ENCODE data around the gene GDPGP1. TPM values are rescaled to one million over a fixed set of nuclear protein-coding genes. Genes with fewer than 3 reads are reported as not detected.

Gene GDPGP1
- total and polyA plus RNA-seq, 2 of the 4 experiments (the other 2 are of a cell fraction), result 2.3 to 4.1 TPM

GRCh38 chr15:90265271-90266060, 31.5 kb downstream of the GDPGP1 start, which contains the start of gene NGRN:
NGRN (plus strand) TSS chr15:90265672; CDS start chr15:90265713, 41 bp downstream.
- Histone ChIP-seq H4K8ac (ENCODE audit: low read depth in 2 of 2, low read length in 2 of 2) (peak within 1 kb of the TSS; percentile 96 to 100), H3K4me3 (ENCODE audit: insufficient read depth, low read depth, low read length) (peak within 1 kb of the TSS; percentile 90), H2BK20ac (ENCODE audit: low read depth, low read length) (0 out of 2 replicates have a peak within 1 kb of the TSS, but pooled peaks have one; percentile 20), H3K56ac (ENCODE audit: extremely low read depth, insufficient read depth, low read length) (peak within 1 kb of the TSS; percentile 99), H3K27ac (ENCODE audit: insufficient read depth, low read length) (peak within 1 kb of the TSS; percentile 96), H4K91ac (ENCODE audit: insufficient read depth, low read depth, low read length) (peak within 1 kb of the TSS; percentile 97), H2AFZ (replicated peaks; ENCODE audit: low read length, poor library complexity) (peak within 1 kb of the TSS; percentile 97), H2BK15ac (ENCODE audit: low read depth, low read length) (0 out of 3 replicates have a peak within 1 kb of the TSS, but pooled peaks have one; percentile 26), H3K9me1 (ENCODE audit: insufficient read depth, low read length) (peaks cover 11% of the 10 kb centered on the region), H2BK5ac (ENCODE audit: low read depth, low read length, poor library complexity, severe bottlenecking) (peak within 1 kb of the TSS; percentile 91), H3K4ac (ENCODE audit: low read depth, low read length) (peak within 1 kb of the TSS; percentile 96), H2AK9ac (replicated peaks; ENCODE audit: low read depth, low read length, poor library complexity) (peak within 1 kb of the TSS; percentile 96), H2BK120ac (ENCODE audit: low read depth, low read length) (peak within 1 kb of the TSS; percentile 75; the same call in 1 of the 2 replicates), H3K27me3 (ENCODE audit: control insufficient read depth, insufficient read depth, low read length) (no peaks in the 10 kb centered on the region), H4K5ac (ENCODE audit: low read depth, low read length) (peak within 1 kb of the TSS; percentile 98), H3K4me1 (ENCODE audit: control insufficient read depth, insufficient read depth, low read length) (peaks cover 7% of the 10 kb centered on the region), H2AK5ac (ENCODE audit: low read depth, low read length) (peak within 1 kb of the TSS; percentile 76), H3K23ac (ENCODE audit: low read depth, low read length) (peak within 1 kb of the TSS; percentile 95), H3K9me3 (ENCODE audit: control insufficient read depth, insufficient read depth, low read length) (no peaks in the 10 kb centered on the region), H3K79me1 (ENCODE audit: low read depth in 1 of 2, low read length in 2 of 2) (peaks cover 18 to 59% of the 10 kb centered on the region in 2 experiments), H3K4me2 (ENCODE audit: low read depth, low read length) (peak within 1 kb of the TSS; percentile 93), H3K18ac (ENCODE audit: low read depth, low read length) (peak within 1 kb of the TSS; percentile 93), H4K20me1 (ENCODE audit: insufficient read depth, low read length) (peaks cover 36% of the 10 kb centered on the region), H3K14ac (replicated peaks; ENCODE audit: low read depth, low read length) (peak within 1 kb of the TSS; percentile 96), H3K9ac (ENCODE audit: low read depth, low read length) (peak within 1 kb of the TSS; percentile 98), H3K36me3 (ENCODE audit: control insufficient read depth, insufficient read depth, low read length) (peaks cover 4% of the 10 kb centered on the region)
- CTCF ChIA-PET, result no interaction called here
- POLR2A ChIA-PET (ENCODE audit: unreplicated experiment), result interaction anchor here (0.6 kb wide), 2 partner anchors 50 to 138 kb away, joined by 7 to 13 read pairs; no protein-coding TSS in a partner anchor
- peak; percentile 88 for DNase-seq
- 1% methylated on average over 23 of the region's 59 CpGs; no CpG with 5 or more reads in 1 of the 2 experiments for WGBS, 2 experiments (ENCODE audit: extremely low coverage in 2 of 2, insufficient read length in 1 of 2)
- intact Hi-C loops (cut with micrococcal nuclease), result no loop called here
- in situ Hi-C loops (cut with MboI; ENCODE audit: low sequenced_read_pairs), result no loop called here
- dilution Hi-C loops (cut with HindIII; ENCODE audit: low sequenced_read_pairs, unreplicated experiment), result no loop called here
- BruUV-seq (replicated peaks), result no TSS peak
- ATAC-seq (ENCODE audit: low read depth), result peak; percentile 92
- TF ChIP-seq, protein P1, sequence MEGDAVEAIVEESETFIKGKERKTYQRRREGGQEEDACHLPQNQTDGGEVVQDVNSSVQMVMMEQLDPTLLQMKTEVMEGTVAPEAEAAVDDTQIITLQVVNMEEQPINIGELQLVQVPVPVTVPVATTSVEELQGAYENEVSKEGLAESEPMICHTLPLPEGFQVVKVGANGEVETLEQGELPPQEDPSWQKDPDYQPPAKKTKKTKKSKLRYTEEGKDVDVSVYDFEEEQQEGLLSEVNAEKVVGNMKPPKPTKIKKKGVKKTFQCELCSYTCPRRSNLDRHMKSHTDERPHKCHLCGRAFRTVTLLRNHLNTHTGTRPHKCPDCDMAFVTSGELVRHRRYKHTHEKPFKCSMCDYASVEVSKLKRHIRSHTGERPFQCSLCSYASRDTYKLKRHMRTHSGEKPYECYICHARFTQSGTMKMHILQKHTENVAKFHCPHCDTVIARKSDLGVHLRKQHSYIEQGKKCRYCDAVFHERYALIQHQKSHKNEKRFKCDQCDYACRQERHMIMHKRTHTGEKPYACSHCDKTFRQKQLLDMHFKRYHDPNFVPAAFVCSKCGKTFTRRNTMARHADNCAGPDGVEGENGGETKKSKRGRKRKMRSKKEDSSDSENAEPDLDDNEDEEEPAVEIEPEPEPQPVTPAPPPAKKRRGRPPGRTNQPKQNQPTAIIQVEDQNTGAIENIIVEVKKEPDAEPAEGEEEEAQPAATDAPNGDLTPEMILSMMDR (conservative IDR thresholded peaks at IDR 0.05; ENCODE audit: low read depth, low read length), result no peak
- TF ChIP-seq MXI1 (IDR thresholded peaks at IDR 0.05; ENCODE audit: borderline replicate concordance, low read depth, low read length) (peak; percentile 85; the same call in 1 of the 2 replicates), POLR2A (IDR thresholded peaks at IDR 0.05; ENCODE audit: low read depth, low read length) (peak; percentile 82), FOS (IDR thresholded peaks at IDR 0.05; ENCODE audit: low read depth, low read length) (no peak), NFE2L2 (IDR thresholded peaks at IDR 0.05; ENCODE audit: low read depth, low read length) (no peak), CEBPB (IDR thresholded peaks at IDR 0.05; ENCODE audit: low read depth, low read length) (no peak), MAZ (IDR thresholded peaks at IDR 0.05; ENCODE audit: borderline replicate concordance, low read depth, low read length) (peak; percentile 72), CHD1 (IDR thresholded peaks at IDR 0.05; ENCODE audit: low read depth, low read length) (no peak), BHLHE40 (IDR thresholded peaks at IDR 0.05; ENCODE audit: low read depth, low read length) (no peak), RCOR1 (IDR thresholded peaks at IDR 0.05; ENCODE audit: insufficient replicate concordance, low read length) (no peak), MAFK (IDR thresholded peaks at IDR 0.05; ENCODE audit: low read depth, low read length) (no peak), SMC3 (IDR thresholded peaks at IDR 0.05; ENCODE audit: low read depth, low read length) (no peak), RAD21 (IDR thresholded peaks at IDR 0.05; ENCODE audit: low read length) (no peak)
- TF ChIP-seq, protein P2, sequence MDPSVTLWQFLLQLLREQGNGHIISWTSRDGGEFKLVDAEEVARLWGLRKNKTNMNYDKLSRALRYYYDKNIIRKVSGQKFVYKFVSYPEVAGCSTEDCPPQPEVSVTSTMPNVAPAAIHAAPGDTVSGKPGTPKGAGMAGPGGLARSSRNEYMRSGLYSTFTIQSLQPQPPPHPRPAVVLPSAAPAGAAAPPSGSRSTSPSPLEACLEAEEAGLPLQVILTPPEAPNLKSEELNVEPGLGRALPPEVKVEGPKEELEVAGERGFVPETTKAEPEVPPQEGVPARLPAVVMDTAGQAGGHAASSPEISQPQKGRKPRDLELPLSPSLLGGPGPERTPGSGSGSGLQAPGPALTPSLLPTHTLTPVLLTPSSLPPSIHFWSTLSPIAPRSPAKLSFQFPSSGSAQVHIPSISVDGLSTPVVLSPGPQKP (IDR thresholded peaks at IDR 0.05; ENCODE audit: borderline replicate concordance, low read depth, low read length), result no peak
